CD4-positive, alpha-beta memory T cell (primary cell): ENCODE measurements around the gene SLC24A4. TPM values are rescaled to one million over a fixed set of nuclear protein-coding genes. Genes with fewer than 3 reads are reported as not detected.

Experiments used
- CTCF ChIA-PET: fragments of 350-600 bp; sonication (Branson Sonifier 250); formaldehyde crosslinking; loops from one replicate; lab custom pipeline; 2021; ENCODE audit warnings: inconsistent platforms; ENCODE audit not compliant: partially characterized antibody; lab: Charles Lee
- POLR2A ChIA-PET: fragments of 350-600 bp; sonication (Branson Sonifier 250); formaldehyde crosslinking; loops from one replicate; lab custom pipeline; 2021; ENCODE audit not compliant: partially characterized antibody; lab: Charles Lee
- DNase-seq, 5 donors: peaks; one replicate each; pipeline versions ENCODE4 v3.0.0 to v3.0.0-alpha.2; 2020 to 2022; ENCODE audit warnings: mixed read lengths in 1 of 5
- H3K27ac ChIP-seq: one replicate; pipeline ENCODE4 v1.7.0; 2013; ENCODE audit warnings: low read depth, low read length
- H3K27me3 ChIP-seq: 2 replicates; pipeline ENCODE4 v1.7.0; 2013; ENCODE audit warnings: mild to moderate bottlenecking, low read length, moderate library complexity; ENCODE audit not compliant: insufficient read depth
- H3K36me3 ChIP-seq: 2 replicates; pipeline ENCODE4 v1.7.0; 2013; ENCODE audit warnings: mild to moderate bottlenecking, low read length, moderate library complexity; ENCODE audit not compliant: insufficient read depth
- H3K4me1 ChIP-seq: 2 replicates; pipeline ENCODE4 v1.7.0; 2013; ENCODE audit warnings: mild to moderate bottlenecking, low read length, moderate library complexity; ENCODE audit not compliant: insufficient read depth
- H3K4me3 ChIP-seq, 2 donors: one replicate each; pipeline ENCODE4 v1.7.0; 2013; ENCODE audit warnings: low read length in 2 of 2, mild to moderate bottlenecking in 1 of 2
- H3K9me3 ChIP-seq, 2 donors: one replicate each; pipeline ENCODE4 v1.7.0; 2013; ENCODE audit warnings: low read length in 2 of 2, control low read depth in 1 of 2; ENCODE audit not compliant: control insufficient read depth in 1 of 2
- H3K27ac Mint-ChIP-seq, 7 donors: one replicate each; pipeline ENCODE4 v1.8.0; 2020 to 2021; ENCODE audit warnings: mixed read lengths in 7 of 7, mild to moderate bottlenecking in 6 of 7, inconsistent platforms in 3 of 7, moderate library complexity in 3 of 7
- H3K27me3 Mint-ChIP-seq, 2 donors: one replicate each; pipeline ENCODE4 v1.8.0; 2020 to 2021; ENCODE audit warnings: mixed read lengths in 2 of 2
- H3K36me3 Mint-ChIP-seq, 2 donors: one replicate each; pipeline ENCODE4 v1.8.0; 2020 to 2021; ENCODE audit warnings: mixed read lengths in 2 of 2, inconsistent platforms in 1 of 2, mild to moderate bottlenecking in 1 of 2
- H3K4me1 Mint-ChIP-seq, 4 donors: one replicate each; pipeline ENCODE4 v1.8.0; 2020 to 2021; ENCODE audit warnings: mixed read lengths in 4 of 4, mild to moderate bottlenecking in 1 of 4
- H3K4me3 Mint-ChIP-seq, 8 donors: one replicate each; pipeline ENCODE4 v1.8.0; 2020 to 2021; ENCODE audit warnings: mixed read lengths in 8 of 8, mild to moderate bottlenecking in 7 of 8, moderate library complexity in 6 of 8, inconsistent platforms in 3 of 8
- H3K9me3 Mint-ChIP-seq, 8 donors: one replicate each; pipeline ENCODE4 v1.8.0; 2020 to 2021; ENCODE audit warnings: mixed read lengths in 8 of 8, mild to moderate bottlenecking in 5 of 8, inconsistent platforms in 3 of 8, moderate library complexity in 1 of 8
- intact Hi-C: fragments of 100-400 bp; cut with micrococcal nuclease; formaldehyde crosslinking; loops from one replicate; pipeline ENCODE4 v1.15.1; 2023
- polyA plus RNA-seq, 2 donors: library from polyadenylated mRNA; unstranded; fragments of 300-500 nt; fragmentation: Illumina TruSeq; gene quantifications; one replicate each; pipeline ENCODE4 v1.2.3, GENCODE V29; 2021
- total RNA-seq, 2 experiments: library from RNA; stranded (reverse); gene quantifications; one replicate each; pipeline ENCODE4 v1.2.3, GENCODE V29; 2021

The SLC24A4 gene
- total and polyA plus RNA-seq, 4 experiments from 2014 or later: not detected

DNA sequence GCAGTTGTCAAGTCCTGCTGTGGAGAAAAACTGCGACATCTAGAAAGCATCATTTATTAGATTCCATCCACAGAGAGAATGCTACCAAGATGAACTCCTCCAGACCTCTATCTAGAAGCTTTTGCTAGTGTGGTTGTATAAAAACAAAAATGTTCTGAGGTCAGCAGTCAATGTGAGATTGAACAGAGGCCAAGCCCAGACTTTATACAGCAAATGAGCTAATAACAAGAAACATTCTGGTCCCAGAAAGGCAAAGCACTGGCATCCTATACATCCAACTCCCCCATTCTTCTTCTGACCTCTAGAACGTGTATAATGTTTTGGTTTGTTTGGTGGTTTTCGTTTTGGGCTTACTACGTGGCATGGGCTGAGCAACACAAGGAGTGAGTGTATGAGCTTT, 163.9 kb downstream of the SLC24A4 start:
- no peaks in the 10 kb centered on the region for H3K9me3 ChIP-seq
- Mint-ChIP-seq H3K27ac (no peak overlapping the region), H3K36me3 (no peaks in the 10 kb centered on the region), H3K4me1 (no peaks in the 10 kb centered on the region), H3K27me3 (peaks cover 6 to 14% of the 10 kb centered on the region in 2 donors), H3K4me3 (no peak overlapping the region), H3K9me3 (peaks cover 0 to 1% (median 0%) of the 10 kb centered on the region in 8 donors)
- ChIA-PET CTCF (no interaction called here), POLR2A (no interaction called here)
- H3K36me3 ChIP-seq: no peaks in the 10 kb centered on the region
- H3K4me3 ChIP-seq: no peak overlapping the region
- intact Hi-C loops: no loop called here
- no peak for DNase-seq
- H3K27ac ChIP-seq: no peak overlapping the region
- H3K4me1 ChIP-seq: no peaks in the 10 kb centered on the region
- no peaks in the 10 kb centered on the region for H3K27me3 ChIP-seq

- Histone ChIP-seq H3K4me1 (no peaks in the 10 kb centered on the region), H3K36me3 (no peaks in the 10 kb centered on the region), H3K4me3 (no peak overlapping the region), H3K9me3 (no peaks in the 10 kb centered on the region), H3K27ac (no peak overlapping the region), H3K27me3 (no peaks in the 10 kb centered on the region)
- intact Hi-C loops: no loop called here
- H3K27ac Mint-ChIP-seq: peak overlapping the region in 1 of 7 donors; percentile 10
- no peak for DNase-seq
- ChIA-PET POLR2A (no interaction called here), CTCF (no interaction called here)
- H3K36me3 Mint-ChIP-seq: no peaks in the 10 kb centered on the region
- peaks cover 2 to 14% of the 10 kb centered on the region in 2 donors for H3K27me3 Mint-ChIP-seq
- H3K4me1 Mint-ChIP-seq: no peaks in the 10 kb centered on the region
- peaks cover 0 to 1% (median 0%) of the 10 kb centered on the region in 8 donors for H3K9me3 Mint-ChIP-seq
- H3K4me3 Mint-ChIP-seq: no peak overlapping the region
Observed at GRCh38 chr14:92487513-92488133, 164.7 kb downstream of the SLC24A4 start.

- Histone ChIP-seq H3K27ac (no peak overlapping the region), H3K9me3 (no peaks in the 10 kb centered on the region), H3K4me1 (no peaks in the 10 kb centered on the region), H3K36me3 (no peaks in the 10 kb centered on the region), H3K4me3 (no peak overlapping the region), H3K27me3 (no peaks in the 10 kb centered on the region)
- peaks cover under 1 to 9% of the 10 kb centered on the region in 2 donors for H3K27me3 Mint-ChIP-seq
- no peaks in the 10 kb centered on the region for H3K36me3 Mint-ChIP-seq
- ChIA-PET CTCF (interaction anchor here (0.7 to 1.2 kb wide), 3 partner anchors 8 to 193 kb away, joined by 3 read pairs; no protein-coding TSS in a partner anchor), POLR2A (no interaction called here)
- H3K27ac Mint-ChIP-seq: peak overlapping the region in 1 of 7 donors; percentile 36
- no peak overlapping the region for H3K4me3 Mint-ChIP-seq
- H3K9me3 Mint-ChIP-seq: peaks cover 0 to 1% (median 0%) of the 10 kb centered on the region in 8 donors
- H3K4me1 Mint-ChIP-seq: no peaks in the 10 kb centered on the region
- intact Hi-C loops: no loop called here
- no peak for DNase-seq
Observed at GRCh38 chr14:92489394-92490238, 166.7 kb downstream of the SLC24A4 start.

DNA sequence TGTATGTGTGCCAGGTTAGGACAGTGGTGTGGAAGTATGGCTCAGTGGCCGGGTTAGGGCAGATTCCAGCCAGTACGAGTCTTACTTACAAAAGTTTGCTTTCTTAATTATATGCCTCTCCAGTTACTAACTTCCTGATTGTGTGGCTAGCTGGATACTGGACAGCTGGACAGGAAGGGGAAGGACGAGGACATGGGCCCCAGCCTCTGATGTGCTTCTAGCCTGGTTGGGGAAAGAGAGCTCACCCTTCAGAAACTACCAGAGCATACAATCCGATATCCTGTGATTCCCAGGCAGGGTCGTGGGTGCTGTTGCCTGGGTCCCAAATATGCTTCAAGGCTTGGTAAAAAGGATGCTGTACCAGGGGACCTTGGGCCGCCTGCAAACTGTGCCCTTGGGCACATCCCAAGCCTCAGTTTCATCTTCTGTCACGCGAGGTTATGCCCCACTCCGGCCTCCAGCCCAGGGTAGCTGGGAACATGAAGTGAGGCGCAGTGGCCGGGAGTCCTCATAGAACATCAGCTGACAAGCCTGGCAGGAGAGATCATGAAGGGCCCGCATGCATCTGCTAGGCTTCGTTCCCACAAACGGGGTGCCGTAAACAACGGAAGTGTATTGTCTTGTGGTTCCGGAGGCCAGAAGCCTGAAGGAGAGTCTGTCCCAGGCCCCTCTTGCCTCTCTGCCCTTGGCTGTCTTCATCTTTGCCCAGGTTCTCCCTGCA, 167.4 kb downstream of the SLC24A4 start:
- no peaks in the 10 kb centered on the region for H3K4me1 ChIP-seq
- ChIA-PET CTCF (interaction anchor here (1.0 to 1.2 kb wide), 2 partner anchors 9 to 192 kb away, joined by 3 read pairs; no protein-coding TSS in a partner anchor), POLR2A (no interaction called here)

DNA sequence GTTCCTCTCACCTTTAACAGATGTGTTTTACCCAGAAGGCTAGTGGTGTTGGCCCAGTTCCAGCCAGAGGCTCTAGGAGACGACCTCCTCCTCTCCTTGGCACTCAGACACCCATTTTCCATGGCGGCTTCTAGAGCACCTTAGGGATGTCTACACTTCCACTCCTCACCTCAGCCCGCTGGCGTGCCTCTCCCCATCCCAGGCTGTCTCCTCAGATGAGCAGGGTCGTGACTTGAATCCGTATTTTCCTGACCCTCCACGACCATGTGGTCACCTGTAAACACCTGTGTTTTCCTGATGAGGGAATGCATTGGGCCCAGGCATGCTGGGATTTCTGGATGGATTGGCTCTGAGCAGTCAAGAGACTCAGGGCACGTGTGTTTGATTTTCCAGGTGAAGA, 168.8 kb downstream of the SLC24A4 start:
- ChIA-PET POLR2A (no interaction called here), CTCF (no interaction called here)
- Histone ChIP-seq H3K27me3 (no peaks in the 10 kb centered on the region), H3K36me3 (no peaks in the 10 kb centered on the region), H3K4me1 (no peaks in the 10 kb centered on the region), H3K4me3 (no peak overlapping the region), H3K27ac (no peak overlapping the region), H3K9me3 (no peaks in the 10 kb centered on the region)
- intact Hi-C loops: no loop called here
- Mint-ChIP-seq H3K36me3 (no peaks in the 10 kb centered on the region), H3K27ac (no peak overlapping the region), H3K4me3 (no peak overlapping the region), H3K9me3 (peaks cover 0 to 1% (median 0%) of the 10 kb centered on the region in 8 donors), H3K27me3 (peaks cover 0 to 6% of the 10 kb centered on the region in 2 donors), H3K4me1 (no peaks in the 10 kb centered on the region)
- DNase-seq: no peak

More for the DNA sequence above, 167.4 kb downstream of the SLC24A4 start:
- Histone ChIP-seq H3K27ac (no peak overlapping the region), H3K36me3 (no peaks in the 10 kb centered on the region), H3K4me3 (no peak overlapping the region), H3K27me3 (no peaks in the 10 kb centered on the region), H3K9me3 (no peaks in the 10 kb centered on the region)
- H3K4me3 Mint-ChIP-seq: no peak overlapping the region
- H3K36me3 Mint-ChIP-seq: no peaks in the 10 kb centered on the region
- no peak overlapping the region for H3K27ac Mint-ChIP-seq
- H3K9me3 Mint-ChIP-seq: peaks cover 0 to 1% (median 0%) of the 10 kb centered on the region in 8 donors
- H3K4me1 Mint-ChIP-seq: no peaks in the 10 kb centered on the region
- no peak for DNase-seq
- H3K27me3 Mint-ChIP-seq: peaks cover 0 to 9% of the 10 kb centered on the region in 2 donors
- intact Hi-C loops: no loop called here

GRCh38 chr14:92492258-92492657, 169.3 kb downstream of the SLC24A4 start:
- no peaks in the 10 kb centered on the region for H3K4me1 Mint-ChIP-seq
- no peak overlapping the region for H3K27ac ChIP-seq
- ChIA-PET CTCF (no interaction called here), POLR2A (no interaction called here)
- H3K4me3 Mint-ChIP-seq: peak overlapping the region in 1 of 8 donors; percentile 15
- H3K27ac Mint-ChIP-seq: no peak overlapping the region
- intact Hi-C loops: no loop called here
- H3K36me3 ChIP-seq: no peaks in the 10 kb centered on the region
- no peaks in the 10 kb centered on the region for H3K9me3 Mint-ChIP-seq
- H3K9me3 ChIP-seq: no peaks in the 10 kb centered on the region
- no peaks in the 10 kb centered on the region for H3K4me1 ChIP-seq
- H3K27me3 ChIP-seq: no peaks in the 10 kb centered on the region
- no peak overlapping the region for H3K4me3 ChIP-seq
- H3K27me3 Mint-ChIP-seq: peaks cover 0 to 2% of the 10 kb centered on the region in 2 donors
- H3K36me3 Mint-ChIP-seq: no peaks in the 10 kb centered on the region
- DNase-seq: no peak

DNA sequence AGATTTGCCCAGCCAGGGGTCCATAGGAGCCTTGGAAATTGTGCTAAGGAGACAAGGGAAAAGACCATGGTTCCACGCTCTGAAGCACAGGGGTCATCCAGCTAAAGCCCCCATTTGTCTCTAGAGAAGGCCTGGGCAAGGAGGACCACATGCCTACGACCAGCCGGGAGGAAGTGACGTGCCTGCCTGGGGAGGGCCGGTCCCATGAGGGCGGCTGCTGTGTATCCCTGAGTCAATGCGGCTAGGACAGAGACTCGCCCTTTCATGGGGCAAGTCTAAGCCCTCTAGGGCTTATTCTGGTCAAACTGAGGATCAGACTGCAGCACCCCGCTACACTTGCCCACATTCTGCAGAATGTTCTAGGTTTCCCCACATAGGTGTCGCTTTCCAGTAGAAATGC, 170.1 kb downstream of the SLC24A4 start:
- POLR2A ChIA-PET: no interaction called here
- Histone ChIP-seq H3K4me3 (no peak overlapping the region), H3K36me3 (no peaks in the 10 kb centered on the region), H3K27ac (no peak overlapping the region), H3K4me1 (no peaks in the 10 kb centered on the region), H3K9me3 (no peaks in the 10 kb centered on the region), H3K27me3 (no peaks in the 10 kb centered on the region)
- no peak for DNase-seq
- Mint-ChIP-seq H3K9me3 (no peaks in the 10 kb centered on the region), H3K4me3 (no peak overlapping the region), H3K36me3 (no peaks in the 10 kb centered on the region), H3K27ac (no peak overlapping the region), H3K27me3 (no peaks in the 10 kb centered on the region), H3K4me1 (no peaks in the 10 kb centered on the region)
- intact Hi-C loops: no loop called here
- CTCF ChIA-PET: no interaction called here
